ENCODE measurements around the gene FBXO5.
"Not testable (repeated sequence)": the region's sequence is repeated elsewhere in the genome, so short reads cannot be mapped to it uniquely, and the experiment has no call there.

The FBXO5 gene

GRCh38 chr6:153013438-153013837, 30.6 kb upstream of the FBXO5 start:
- H3K9ac ChIP-seq (ENCODE audit: low read depth, low read length) = no peak overlapping the region
- no peaks in the 10 kb centered on the region for H3K4me1 ChIP-seq (ENCODE audit: control insufficient read depth, insufficient read depth, low read length)
- no peak overlapping the region for H3K4me3 ChIP-seq (ENCODE audit: low read depth, low read length)
- H3K9me3 ChIP-seq (ENCODE audit: control insufficient read depth, insufficient read depth, low read length) = no peaks in the 10 kb centered on the region
- H3K27me3 ChIP-seq (ENCODE audit: control insufficient read depth, insufficient read depth, low read length) = no peaks in the 10 kb centered on the region
- no peaks in the 10 kb centered on the region for H3K36me3 ChIP-seq (ENCODE audit: control insufficient read depth, insufficient read depth, low read length)

GRCh38 chr6:153012856-153013255, 30.0 kb upstream of the FBXO5 start:
- Histone ChIP-seq H3K27me3 (ENCODE audit: control insufficient read depth, insufficient read depth, low read length) (no peaks in the 10 kb centered on the region), H3K9ac (ENCODE audit: low read depth, low read length) (no peak overlapping the region), H3K4me1 (ENCODE audit: control insufficient read depth, insufficient read depth, low read length) (no peaks in the 10 kb centered on the region), H3K4me3 (ENCODE audit: low read depth, low read length) (no peak overlapping the region), H3K36me3 (ENCODE audit: control insufficient read depth, insufficient read depth, low read length) (no peaks in the 10 kb centered on the region), H3K9me3 (ENCODE audit: control insufficient read depth, insufficient read depth, low read length) (no peaks in the 10 kb centered on the region)

- H3K27me3 ChIP-seq (ENCODE audit: control insufficient read depth, insufficient read depth, low read length) = no peaks in the 10 kb centered on the region
- peak overlapping the region; percentile 92 for H3K4me3 ChIP-seq (ENCODE audit: low read depth, low read length)
- no peaks in the 10 kb centered on the region for H3K4me1 ChIP-seq (ENCODE audit: control insufficient read depth, insufficient read depth, low read length)
- no peaks in the 10 kb centered on the region for H3K9me3 ChIP-seq (ENCODE audit: control insufficient read depth, insufficient read depth, low read length)
- H3K9ac ChIP-seq (ENCODE audit: low read depth, low read length) = peak overlapping the region; percentile 86
- H3K36me3 ChIP-seq (ENCODE audit: control insufficient read depth, insufficient read depth, low read length) = no peaks in the 10 kb centered on the region
Observed at GRCh38 chr6:153003366-153003690, 20.5 kb upstream of the FBXO5 start.

GRCh38 chr6:153002613-153003365, 19.9 kb upstream of the FBXO5 start, which contains the start of gene MTRF1L:
MTRF1L (minus strand) TSS chr6:153002709; CDS start chr6:153002685, 24 bp downstream.
- Histone ChIP-seq H3K36me3 (ENCODE audit: control insufficient read depth, insufficient read depth, low read length) (no peaks in the 10 kb centered on the region), H3K4me3 (ENCODE audit: low read depth, low read length) (peak within 1 kb of the TSS; percentile 92), H3K4me1 (ENCODE audit: control insufficient read depth, insufficient read depth, low read length) (no peaks in the 10 kb centered on the region), H3K27me3 (ENCODE audit: control insufficient read depth, insufficient read depth, low read length) (no peaks in the 10 kb centered on the region), H3K9me3 (ENCODE audit: control insufficient read depth, insufficient read depth, low read length) (no peaks in the 10 kb centered on the region), H3K9ac (ENCODE audit: low read depth, low read length) (peak within 1 kb of the TSS; percentile 89)

GRCh38 chr6:153001767-153002612, 19.1 kb upstream of the FBXO5 start:
- no peaks in the 10 kb centered on the region for H3K27me3 ChIP-seq (ENCODE audit: control insufficient read depth, insufficient read depth, low read length)
- no peaks in the 10 kb centered on the region for H3K36me3 ChIP-seq (ENCODE audit: control insufficient read depth, insufficient read depth, low read length)
- peak overlapping the region; percentile 89 for H3K9ac ChIP-seq (ENCODE audit: low read depth, low read length)
- H3K9me3 ChIP-seq (ENCODE audit: control insufficient read depth, insufficient read depth, low read length) = no peaks in the 10 kb centered on the region
- H3K4me1 ChIP-seq (ENCODE audit: control insufficient read depth, insufficient read depth, low read length) = no peaks in the 10 kb centered on the region
- peak overlapping the region; percentile 92 for H3K4me3 ChIP-seq (ENCODE audit: low read depth, low read length)

DNA sequence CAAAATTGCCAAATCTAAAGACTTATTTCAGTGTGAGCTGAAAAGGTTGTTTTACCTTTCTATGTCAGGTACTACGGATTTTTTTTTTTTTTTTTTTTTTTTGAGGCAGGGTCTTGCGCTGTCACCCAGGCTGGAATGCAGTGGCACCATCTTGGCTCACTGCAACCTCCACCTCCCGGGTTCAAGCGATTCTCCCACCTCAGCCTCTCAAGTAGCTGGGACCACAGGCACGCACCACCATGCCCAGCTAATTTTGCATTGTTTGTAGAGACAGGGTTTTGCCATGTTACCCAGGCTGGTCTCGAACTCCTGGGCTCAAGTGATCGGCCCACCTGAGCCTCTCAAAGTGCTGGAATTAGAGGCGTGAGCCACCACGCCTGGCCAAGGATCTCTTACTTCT, 17.9 kb upstream of the FBXO5 start:
- not testable (repeated sequence) for H3K36me3 ChIP-seq (ENCODE audit: control insufficient read depth, insufficient read depth, low read length); H3K4me1 ChIP-seq (ENCODE audit: control insufficient read depth, insufficient read depth, low read length); H3K27me3 ChIP-seq (ENCODE audit: control insufficient read depth, insufficient read depth, low read length); H3K9me3 ChIP-seq (ENCODE audit: control insufficient read depth, insufficient read depth, low read length); H3K9ac ChIP-seq (ENCODE audit: low read depth, low read length)
- peak overlapping the region; percentile 92 for H3K4me3 ChIP-seq (ENCODE audit: low read depth, low read length)

DNA sequence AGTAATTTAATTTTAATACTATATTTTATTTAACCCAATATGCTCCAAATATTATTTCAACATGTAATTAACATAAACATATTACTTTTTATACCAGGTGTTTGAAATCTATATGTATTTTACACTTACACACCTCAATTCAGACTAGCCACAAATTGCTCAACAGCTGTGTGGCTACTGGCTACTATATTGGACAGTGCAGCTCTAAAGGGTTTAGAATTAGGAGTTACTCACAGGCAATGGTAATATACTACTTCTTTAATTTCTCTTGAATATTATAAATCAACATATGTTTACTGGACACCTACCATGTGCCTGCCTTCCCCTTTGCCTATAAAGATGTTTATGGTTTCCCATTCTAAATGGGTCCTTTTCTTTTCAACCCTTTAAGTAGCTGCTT, 17.4 kb upstream of the FBXO5 start:
- Histone ChIP-seq H3K9me3 (ENCODE audit: control insufficient read depth, insufficient read depth, low read length) (no peaks in the 10 kb centered on the region), H3K27me3 (ENCODE audit: control insufficient read depth, insufficient read depth, low read length) (no peaks in the 10 kb centered on the region), H3K4me1 (ENCODE audit: control insufficient read depth, insufficient read depth, low read length) (no peaks in the 10 kb centered on the region), H3K4me3 (ENCODE audit: low read depth, low read length) (no peak overlapping the region), H3K36me3 (ENCODE audit: control insufficient read depth, insufficient read depth, low read length) (no peaks in the 10 kb centered on the region), H3K9ac (ENCODE audit: low read depth, low read length) (no peak overlapping the region)

DNA sequence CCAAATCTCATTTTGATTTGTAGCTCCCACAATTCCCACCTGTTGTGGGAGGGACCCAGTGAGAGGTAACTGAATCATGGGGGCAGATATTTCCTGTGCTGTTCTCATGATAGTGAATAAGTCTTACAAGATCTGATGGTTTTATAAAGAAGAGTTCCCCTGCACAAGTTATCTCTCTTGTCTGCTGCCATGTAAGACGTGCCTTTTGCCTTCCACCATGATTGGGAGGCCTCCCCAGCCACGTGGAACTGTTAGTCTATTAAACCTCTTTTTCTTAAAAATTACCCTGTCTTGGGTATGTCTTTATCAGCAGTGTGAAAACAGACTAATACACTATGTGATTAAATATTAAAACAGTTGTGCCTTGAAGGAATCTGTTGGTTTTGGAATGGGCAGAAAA, 16.7 kb upstream of the FBXO5 start:
- H3K36me3 ChIP-seq (ENCODE audit: control insufficient read depth, insufficient read depth, low read length); H3K27me3 ChIP-seq (ENCODE audit: control insufficient read depth, insufficient read depth, low read length); H3K9me3 ChIP-seq (ENCODE audit: control insufficient read depth, insufficient read depth, low read length); H3K4me3 ChIP-seq (ENCODE audit: low read depth, low read length); H3K4me1 ChIP-seq (ENCODE audit: control insufficient read depth, insufficient read depth, low read length); H3K9ac ChIP-seq (ENCODE audit: low read depth, low read length): not testable (repeated sequence)

DNA sequence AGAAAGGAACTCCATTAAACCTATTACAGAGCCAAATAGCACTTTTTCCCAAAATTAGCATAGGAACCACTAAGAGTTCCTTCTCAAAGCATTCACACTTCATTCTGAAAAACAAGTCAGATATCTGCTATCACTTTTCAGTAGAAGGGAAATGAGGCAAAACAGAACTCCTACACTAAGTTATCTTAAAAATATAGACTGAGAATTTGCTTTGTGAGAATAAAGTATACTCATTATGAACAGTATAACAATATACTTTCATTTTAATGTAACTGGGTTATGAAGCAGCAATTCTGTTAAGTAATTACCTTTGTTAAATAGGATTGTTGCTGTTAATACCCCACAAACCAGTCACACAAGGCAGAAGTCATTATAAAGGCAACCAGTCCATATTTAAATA, 11.0 kb upstream of the FBXO5 start:
- H3K4me1 ChIP-seq (ENCODE audit: control insufficient read depth, insufficient read depth, low read length) = no peaks in the 10 kb centered on the region
- H3K27me3 ChIP-seq (ENCODE audit: control insufficient read depth, insufficient read depth, low read length) = no peaks in the 10 kb centered on the region
- no peaks in the 10 kb centered on the region for H3K9me3 ChIP-seq (ENCODE audit: control insufficient read depth, insufficient read depth, low read length)
- no peak overlapping the region for H3K9ac ChIP-seq (ENCODE audit: low read depth, low read length)
- H3K4me3 ChIP-seq (ENCODE audit: low read depth, low read length) = no peak overlapping the region
- H3K36me3 ChIP-seq (ENCODE audit: control insufficient read depth, insufficient read depth, low read length) = peaks cover 2% of the 10 kb centered on the region

- Histone ChIP-seq H3K27me3 (ENCODE audit: control insufficient read depth, insufficient read depth, low read length) (no peaks in the 10 kb centered on the region), H3K4me1 (ENCODE audit: control insufficient read depth, insufficient read depth, low read length) (no peaks in the 10 kb centered on the region), H3K4me3 (ENCODE audit: low read depth, low read length) (no peak overlapping the region), H3K9ac (ENCODE audit: low read depth, low read length) (no peak overlapping the region), H3K9me3 (ENCODE audit: control insufficient read depth, insufficient read depth, low read length) (no peaks in the 10 kb centered on the region), H3K36me3 (ENCODE audit: control insufficient read depth, insufficient read depth, low read length) (peaks cover 2% of the 10 kb centered on the region)
Observed at GRCh38 chr6:152993431-152993830, 10.6 kb upstream of the FBXO5 start.

DNA sequence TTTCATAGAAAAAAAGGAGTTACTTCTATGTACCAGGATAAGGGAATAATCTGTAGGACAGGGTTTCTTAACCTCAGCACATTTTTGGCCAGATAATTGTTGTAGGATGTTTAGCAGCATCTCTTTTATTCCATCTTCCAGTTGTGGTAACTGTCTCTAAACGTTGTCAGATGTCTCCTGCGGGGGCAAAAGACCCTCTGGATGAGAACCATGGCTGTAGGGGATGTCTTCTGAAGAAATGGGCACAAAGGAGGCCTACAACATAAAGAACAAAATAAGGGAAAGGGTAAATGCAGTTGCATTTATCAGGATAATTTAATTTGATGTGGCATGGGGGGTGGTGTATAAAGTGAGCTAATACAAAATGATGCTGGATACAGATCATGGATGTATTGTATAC, 4.1 kb upstream of the FBXO5 start:
- no peak overlapping the region for H3K4me3 ChIP-seq (ENCODE audit: low read depth, low read length)

GRCh38 chr6:152985300-152985699, 2.5 kb upstream of the FBXO5 start:
- not testable (repeated sequence) for H3K9ac ChIP-seq (ENCODE audit: low read depth, low read length); H3K4me1 ChIP-seq (ENCODE audit: control insufficient read depth, insufficient read depth, low read length); H3K4me3 ChIP-seq (ENCODE audit: low read depth, low read length); H3K27me3 ChIP-seq (ENCODE audit: control insufficient read depth, insufficient read depth, low read length); H3K36me3 ChIP-seq (ENCODE audit: control insufficient read depth, insufficient read depth, low read length); H3K9me3 ChIP-seq (ENCODE audit: control insufficient read depth, insufficient read depth, low read length)

More for the DNA sequence above, 4.1 kb upstream of the FBXO5 start:
- no peaks in the 10 kb centered on the region for H3K9me3 ChIP-seq (ENCODE audit: control insufficient read depth, insufficient read depth, low read length)
- peaks cover 4% of the 10 kb centered on the region for H3K36me3 ChIP-seq (ENCODE audit: control insufficient read depth, insufficient read depth, low read length)
- no peaks in the 10 kb centered on the region for H3K4me1 ChIP-seq (ENCODE audit: control insufficient read depth, insufficient read depth, low read length)
- no peaks in the 10 kb centered on the region for H3K27me3 ChIP-seq (ENCODE audit: control insufficient read depth, insufficient read depth, low read length)
- no peak overlapping the region for H3K9ac ChIP-seq (ENCODE audit: low read depth, low read length)

Measured in iPS-15b (cell line).